HG03575 (cell line): Measurements from ENCODE around the gene TAF4.

Source experiments
- ATAC-seq: cut with Tn5 transposase; IDR thresholded peaks from one replicate; pipeline ENCODE4 v1.9.1; 2021; ENCODE audit not compliant: unreplicated experiment, insufficient number of reproducible peaks, low FRiP score; ENCODE audit errors: extremely low read depth

TAF4 gene

DNA sequence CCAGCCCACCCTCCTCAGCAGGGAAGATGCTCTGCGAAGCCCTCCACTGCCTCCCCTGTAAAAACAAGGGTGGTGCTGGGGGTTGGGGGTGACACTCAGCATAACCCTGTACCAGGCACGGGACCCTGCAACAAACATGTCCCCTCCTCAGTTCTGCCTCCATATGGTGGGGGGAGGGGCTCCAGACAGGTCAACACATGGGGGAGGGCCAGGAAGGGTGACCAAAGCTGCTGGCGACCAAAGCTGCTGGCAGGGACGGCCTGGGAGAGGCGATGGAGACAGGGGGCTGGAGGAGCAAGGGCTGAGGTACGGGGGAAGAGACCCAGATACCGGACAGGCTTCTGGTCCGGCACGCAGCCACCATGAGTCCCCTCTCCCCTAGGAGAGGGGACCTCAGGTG lies 123.2 kb downstream of the TAF4 start:
- no peak for ATAC-seq

DNA sequence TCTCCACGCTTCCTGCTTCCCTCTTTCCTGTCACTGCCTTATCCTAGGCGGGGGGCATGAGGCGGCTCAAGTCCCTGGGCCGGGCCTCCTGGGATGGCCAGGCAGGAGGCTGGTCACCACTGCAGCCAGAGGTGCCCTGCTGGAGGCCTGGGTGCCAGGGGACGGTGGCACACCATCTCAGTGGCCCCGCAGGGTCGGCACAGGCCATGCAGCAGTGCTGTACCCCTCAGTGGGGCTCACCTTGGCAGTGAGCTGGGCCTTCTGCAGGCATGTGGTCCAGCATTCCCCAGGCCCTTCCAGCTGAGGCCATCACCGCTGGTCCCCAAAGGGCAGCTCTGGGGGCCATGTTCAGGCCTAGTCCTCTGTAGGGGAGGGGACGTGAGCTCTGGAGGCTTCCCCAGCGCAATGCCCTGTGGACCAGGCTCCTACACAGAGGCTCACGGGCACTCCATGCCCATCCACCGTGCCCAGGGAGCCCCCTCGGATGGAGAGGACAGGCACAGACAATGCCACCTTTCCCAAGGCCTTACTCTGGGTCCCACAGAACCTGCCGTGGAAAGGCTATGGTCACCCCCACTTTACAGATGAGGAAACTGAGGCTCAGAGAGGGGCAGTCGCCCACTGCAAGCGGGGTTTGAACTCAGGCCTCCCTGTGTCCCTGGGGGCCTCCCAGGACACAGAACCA lies 123.8 kb downstream of the TAF4 start:
- ATAC-seq = no peak

DNA sequence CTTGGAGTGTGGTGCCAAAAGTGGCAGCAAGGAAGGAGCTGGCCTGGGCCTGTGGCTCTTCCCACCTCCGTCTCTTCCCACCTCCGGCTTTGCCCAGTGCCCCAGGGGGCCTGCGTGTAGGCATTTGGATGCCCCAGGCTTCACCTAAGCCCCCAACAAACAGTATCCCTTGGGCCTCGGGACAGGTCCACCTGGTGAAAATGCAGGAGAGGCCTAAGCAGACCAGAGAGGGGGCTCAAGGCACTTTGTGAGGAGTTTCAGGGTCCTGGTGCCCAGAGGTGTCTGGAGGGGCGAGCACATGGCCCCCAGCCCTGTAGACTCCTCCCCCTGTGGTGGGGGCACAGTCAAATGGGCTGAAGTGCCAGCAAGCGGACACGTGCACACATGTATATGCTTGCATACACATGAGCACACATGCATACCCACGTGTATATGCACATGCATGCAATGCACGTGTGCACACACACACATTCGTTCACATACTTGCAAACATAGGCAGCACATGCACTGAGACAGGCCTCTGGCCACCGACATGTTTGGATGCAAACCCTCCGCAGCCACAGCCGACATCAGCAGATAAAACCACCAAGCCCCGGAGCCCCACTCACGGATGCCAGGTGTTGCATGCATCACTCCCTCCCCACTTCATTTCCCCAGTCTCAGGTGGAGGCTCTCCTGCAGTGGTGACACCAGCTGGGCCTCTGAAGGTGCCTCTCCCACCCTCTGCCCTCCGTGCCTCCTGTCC lies 124.5 kb downstream of the TAF4 start:
- ATAC-seq = no peak

DNA sequence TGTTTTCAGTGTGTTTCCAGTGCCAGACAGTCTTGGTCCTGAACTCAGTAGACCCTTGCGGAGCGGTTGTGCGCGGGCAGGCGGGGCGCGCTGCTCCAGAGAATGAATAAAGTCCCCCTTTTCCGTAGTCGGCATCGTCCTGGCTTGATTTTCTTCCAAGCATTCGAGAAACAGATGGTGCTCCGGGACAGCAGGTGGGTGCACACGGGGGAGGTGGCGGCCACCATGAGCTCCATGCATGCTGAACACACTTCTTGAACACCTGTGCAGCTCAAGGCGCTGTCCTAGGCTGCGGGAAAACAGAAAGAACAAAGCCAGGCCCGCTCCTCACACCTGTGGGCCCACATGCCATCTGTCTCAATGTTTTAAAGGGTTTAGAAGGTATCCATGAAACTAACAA lies 125.2 kb downstream of the TAF4 start:
- no peak for ATAC-seq

DNA sequence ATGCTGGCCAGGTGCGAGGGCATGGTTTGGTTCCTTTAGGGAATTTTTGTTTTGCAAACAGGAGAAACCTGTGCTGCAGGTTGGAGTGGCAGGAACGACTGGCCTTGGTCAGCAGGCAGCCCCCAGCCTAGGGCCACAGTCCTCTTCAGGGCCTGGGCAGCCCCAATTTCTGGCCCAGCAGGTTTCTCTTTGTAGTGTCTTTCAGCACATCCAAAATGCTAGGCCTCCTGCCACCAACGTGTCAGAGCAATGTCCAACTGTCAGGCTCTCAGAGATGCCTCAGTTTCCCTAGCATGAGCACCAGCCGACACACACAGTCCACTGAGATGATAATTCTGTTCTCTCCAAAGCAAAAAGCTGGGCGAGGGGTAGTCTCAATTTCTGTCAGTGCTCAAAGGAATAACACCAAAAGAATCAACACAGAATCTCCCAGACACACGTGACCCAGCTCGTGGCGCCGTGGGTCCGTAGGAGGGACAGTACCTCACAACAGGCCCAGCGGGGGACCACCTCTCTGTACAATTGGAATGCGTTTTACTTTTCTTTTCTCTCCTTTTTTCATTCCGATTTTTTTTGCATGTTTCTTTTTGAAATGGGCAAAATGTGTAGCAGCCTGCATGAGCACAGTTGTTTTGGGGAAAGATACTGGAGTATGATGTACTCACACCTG lies 125.9 kb downstream of the TAF4 start:
- no peak for ATAC-seq

DNA sequence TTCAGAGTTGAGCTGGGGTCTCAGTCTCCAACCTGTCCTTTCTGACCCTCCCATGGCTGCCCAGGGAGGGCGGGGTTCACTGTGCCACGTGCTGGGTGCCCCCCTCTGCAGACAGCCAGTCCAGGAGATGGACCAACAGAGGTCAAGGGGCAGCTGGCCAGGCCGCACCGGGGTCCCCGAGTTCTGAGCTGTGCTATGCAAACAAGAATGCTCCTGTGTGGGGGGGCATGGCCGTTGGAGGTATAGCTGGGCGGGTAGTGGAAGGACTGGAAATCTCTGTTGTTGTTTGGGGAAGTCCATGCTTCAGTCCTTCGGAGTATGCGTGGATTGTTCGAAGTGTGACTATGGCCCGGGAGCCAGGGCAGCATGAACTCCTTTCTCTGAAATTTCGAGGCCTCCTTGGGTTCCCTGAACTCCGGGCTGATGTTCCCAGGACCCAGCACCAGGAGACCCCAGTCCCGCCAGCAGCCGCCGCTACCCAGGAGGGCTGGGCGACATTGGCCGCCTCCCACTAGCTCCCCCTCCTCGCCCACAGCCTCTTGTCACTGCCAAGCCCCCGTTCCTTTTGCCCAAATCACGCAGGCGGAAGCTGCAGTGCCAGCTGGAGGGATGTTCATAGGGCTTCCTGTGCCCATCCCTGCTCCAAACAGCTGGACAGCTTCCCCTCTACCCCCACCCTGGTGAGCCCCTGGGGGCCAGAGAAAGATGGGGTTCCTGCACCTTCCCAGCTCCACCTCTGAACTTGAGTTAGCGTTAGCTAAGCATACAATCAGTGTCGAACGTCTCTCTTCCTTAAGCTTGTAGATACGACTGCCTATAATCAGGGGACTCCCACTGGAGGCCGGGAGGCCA lies 126.6 kb downstream of the TAF4 start:
- ATAC-seq = no peak

DNA sequence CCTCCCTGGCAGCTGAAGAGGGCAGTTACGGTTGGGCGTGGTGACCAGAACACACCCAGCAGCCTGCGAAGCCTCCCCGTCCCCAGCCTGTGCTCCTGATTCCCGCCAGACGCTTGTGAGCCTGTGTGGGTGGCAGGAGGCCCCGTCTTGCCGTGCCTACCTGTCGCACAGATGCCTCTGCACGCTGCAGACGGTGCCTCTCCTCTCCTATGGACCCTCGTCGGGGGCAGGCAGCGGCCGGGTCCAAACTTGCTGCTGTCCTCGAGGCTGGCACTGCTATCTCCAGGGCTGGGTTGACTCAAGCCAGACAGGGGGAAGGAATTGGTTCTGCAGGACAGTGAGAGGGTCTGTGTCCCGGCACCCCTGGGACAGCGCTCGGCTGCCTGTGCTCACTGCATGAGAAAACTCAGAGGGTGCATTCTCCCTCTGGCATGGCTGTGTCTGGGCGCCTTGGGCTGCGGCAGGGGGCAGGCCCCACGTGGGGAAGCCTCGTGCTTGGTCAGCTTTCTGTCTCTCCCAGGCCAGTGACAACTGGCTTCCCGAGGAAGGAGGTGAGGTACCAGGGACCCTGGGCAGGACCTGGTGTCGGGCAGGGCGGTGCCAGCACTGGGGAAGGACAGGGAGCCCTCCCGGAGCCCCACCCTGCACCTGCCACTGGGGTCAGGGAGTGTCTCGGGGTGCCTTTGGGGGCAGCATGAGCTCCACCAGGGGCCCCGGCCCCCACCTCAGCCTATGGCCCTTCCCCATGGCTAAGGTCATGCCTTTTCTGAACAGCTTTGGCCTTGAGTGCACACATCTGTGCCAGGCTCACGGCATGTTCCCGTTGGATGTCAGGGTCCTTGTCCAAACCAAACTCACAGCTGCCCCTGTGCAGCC lies 127.5 kb downstream of the TAF4 start:
- ATAC-seq = no peak

DNA sequence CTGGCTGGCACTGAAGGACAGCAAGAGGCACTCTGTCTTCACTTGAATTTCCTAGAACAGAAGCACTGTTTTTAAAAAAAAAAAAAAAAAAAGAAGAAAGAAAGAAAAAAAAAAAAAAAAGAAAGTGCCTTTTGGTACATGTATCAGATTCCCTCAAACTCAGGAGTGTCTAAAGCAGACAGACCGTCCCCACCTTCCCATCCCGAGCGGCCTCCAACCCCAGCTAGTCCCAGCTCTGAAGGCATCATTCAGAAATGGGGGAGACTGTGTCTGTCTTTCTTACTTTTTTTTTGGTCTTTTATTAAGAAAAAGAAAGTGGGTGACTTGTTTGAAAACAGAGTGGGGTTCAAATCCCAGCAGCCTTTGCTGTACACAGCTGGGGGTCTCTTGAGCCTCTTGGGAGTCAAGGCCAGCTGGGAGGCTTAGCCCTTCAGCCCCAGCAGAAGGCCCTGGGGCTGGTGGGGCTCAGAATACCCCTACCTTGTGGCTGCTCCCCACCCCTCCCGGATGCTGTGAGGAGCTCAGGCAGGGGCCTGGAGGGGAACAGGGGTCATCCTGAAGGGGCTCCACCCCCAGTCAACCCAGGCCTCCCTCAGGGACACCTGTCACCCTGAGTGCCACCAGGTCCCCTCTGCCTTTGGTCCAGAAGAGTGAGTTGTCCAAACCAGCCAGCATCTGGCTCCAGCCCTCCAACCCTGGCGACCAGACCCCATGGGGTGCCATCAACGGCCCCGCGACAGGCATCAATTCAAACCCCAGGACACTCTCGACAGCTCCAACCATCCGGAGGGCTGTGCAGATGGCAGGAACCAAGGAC lies 128.3 kb downstream of the TAF4 start:
- no peak for ATAC-seq

DNA sequence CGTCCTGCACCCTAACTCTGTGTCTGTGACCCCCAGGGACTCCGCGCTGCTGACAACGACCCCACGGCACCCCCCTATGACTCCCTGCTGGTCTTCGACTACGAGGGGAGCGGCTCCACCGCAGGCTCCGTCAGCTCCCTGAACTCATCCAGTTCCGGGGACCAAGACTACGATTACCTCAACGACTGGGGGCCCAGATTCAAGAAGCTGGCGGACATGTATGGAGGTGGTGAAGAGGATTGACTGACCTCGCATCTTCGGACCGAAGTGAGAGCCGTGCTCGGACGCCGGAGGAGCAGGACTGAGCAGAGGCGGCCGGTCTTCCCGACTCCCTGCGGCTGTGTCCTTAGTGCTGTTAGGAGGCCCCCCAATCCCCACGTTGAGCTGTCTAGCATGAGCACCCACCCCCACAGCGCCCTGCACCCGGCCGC lies 129.0 kb downstream of the TAF4 start:
- ATAC-seq = no peak

DNA sequence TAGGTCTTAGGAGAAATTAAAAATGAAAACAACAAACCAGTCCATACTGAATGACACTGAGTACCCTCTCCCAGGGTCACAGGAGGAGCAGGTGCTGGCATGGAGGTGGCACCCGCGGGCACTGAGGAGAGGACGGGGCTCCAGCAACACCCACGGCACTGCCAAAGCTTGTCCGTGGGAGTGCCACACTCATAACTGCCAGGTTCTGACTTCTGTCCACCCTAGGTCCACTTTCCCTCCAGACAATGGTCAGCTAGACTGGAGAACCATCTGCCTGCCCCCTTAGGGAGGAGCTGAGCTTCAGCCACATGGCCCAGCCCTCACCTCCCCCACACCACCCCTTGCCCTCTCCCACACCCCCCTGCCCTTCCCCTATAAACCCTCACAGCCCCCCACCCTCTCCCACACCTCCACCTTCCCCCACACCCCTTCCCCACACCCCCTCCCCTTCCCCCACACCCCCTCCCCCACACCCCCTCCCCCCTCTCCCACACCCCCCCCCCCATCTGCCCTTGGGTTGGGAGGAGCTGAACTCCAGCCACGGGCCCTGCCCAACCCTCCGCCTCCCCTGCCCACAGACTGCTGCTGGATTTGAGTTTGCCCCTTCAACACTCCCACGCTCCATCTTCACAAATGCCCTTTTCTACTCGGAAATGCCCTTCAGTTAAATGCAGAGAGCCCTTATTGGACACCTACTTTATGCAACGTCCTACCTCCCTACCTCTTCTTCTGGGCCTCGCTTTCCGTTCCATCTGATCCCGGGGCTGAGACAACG lies 129.6 kb downstream of the TAF4 start:
- ATAC-seq = no peak

DNA sequence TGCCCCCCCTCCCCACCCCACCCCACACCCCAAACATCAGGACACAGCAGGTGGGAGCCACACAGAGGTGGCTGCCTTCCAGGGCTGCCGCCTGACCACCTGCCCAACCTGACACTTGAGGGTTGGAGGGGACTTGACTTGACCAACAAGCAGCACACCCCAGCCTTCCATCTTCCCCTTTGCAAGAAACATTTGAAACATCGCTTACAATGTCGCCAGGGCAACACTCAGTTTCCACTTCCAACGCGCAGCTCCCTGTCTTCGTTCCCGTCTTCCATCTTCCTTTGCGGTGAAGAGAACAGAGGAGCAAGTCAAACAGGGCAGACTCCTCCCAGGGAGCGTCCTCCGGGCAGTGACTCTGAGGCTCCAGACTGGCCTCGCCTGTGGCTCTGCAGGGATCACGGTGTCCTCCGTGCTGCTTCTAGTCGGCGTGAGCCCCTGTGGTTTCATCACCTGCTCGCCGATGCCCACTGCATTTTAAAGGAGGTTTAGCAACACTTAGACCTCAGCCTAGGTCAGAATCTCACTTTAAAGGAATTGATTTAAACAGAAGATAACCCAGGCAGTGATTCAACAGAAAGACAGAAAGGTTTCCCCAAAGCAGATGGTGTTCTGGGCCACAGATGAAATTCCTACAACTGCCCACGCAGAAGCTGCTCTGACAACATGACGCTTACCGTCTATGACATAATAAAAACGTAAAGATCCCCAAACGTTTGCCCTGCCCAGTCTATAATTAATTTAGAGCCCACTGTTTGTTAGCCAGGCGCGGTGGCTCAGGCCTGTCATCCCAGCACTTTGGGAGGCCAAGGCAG lies 130.8 kb downstream of the TAF4 start:
- ATAC-seq = no peak

DNA sequence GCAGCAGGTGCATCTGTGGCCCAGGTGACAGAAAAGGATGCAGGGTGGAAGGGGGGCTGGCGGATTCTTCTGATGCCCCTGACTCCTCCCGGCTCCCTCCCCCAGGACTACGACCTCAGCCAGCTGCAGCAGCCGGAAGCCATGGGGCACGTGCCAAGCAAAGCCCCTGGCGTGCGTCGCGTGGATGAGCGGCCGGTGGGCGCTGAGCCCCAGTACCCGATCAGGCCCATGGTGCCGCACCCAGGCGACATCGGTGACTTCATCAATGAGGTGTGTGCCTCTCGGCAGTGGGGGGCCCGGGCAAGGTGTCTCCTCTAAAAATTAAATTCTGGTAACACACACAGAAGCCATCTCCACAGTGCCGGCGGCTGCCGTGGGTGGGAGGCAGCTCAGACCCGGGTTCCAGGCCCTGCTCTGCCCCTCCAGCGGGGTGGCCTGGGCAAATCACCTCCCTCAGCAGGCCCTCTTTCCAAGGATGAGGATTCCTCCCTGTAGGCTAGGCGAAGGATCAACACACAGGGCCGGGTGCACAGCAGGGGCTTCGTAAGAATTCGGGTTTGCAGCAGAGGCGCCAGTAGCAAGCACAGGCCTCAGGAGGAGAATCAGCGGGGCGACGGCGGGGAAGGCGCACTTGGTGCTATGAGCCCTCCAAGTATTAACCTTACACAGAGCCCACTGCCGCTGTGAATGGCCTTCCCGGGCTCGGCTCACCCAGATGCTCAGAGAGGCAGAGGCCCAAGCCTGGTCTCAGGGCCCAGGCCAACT lies 131.5 kb downstream of the TAF4 start:
- ATAC-seq = no peak

DNA sequence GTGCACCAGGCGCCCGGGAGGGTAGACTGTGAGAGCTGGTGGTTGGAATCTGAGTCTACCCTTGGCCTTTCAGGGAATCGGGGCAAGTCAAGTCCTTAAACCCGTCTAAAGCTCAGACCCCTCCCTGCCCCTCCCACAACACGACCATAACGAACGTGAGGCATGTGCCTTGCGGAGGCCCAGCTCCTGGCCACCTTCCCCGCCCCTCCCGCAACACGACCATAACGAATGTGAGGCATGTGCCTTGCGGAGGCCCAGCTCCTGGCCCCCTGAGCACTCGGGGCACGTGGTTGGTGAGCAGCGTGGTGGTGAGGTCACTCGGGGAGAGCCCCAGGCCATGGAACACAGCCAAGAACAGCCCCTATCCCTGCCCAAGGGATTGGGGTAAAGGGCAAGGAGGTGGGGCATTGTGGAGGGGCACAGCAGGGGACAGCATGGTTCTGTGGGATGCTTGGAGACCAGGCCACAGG lies 132.2 kb downstream of the TAF4 start:
- no peak for ATAC-seq

DNA sequence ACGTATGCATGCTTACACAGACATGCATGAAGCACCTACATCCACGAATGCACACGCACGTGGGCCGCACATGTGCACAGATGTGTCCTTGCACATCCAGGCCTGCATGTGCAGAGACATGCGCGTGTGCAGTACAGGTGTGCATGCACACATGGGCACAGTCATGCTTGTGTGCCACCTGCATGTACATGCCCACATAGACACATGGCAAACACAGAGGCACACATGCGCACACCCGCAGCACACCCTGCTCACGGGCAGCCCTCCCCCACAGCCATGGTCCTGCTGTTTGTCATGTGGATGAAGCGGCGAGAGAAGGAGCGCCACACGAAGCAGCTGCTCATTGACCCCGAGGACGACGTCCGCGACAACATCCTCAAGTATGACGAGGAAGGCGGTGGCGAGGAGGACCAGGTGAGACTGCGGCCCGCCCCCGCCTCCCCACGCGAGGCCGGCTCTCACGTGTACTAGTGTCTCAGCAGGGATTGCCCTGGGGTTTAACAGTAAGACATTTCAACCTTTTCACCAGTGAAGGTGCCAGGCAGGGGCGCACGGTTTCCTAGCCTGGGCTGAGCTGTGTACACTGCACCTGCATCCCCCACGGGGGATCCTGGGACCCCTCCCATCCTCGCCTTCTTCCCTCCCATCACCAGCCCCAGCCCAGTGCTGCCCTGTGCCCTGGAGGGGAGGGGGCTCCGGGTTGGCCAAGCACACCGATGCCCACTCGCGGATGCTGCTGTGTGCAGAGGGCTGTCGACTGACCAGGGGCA lies 132.8 kb downstream of the TAF4 start:
- ATAC-seq = no peak

DNA sequence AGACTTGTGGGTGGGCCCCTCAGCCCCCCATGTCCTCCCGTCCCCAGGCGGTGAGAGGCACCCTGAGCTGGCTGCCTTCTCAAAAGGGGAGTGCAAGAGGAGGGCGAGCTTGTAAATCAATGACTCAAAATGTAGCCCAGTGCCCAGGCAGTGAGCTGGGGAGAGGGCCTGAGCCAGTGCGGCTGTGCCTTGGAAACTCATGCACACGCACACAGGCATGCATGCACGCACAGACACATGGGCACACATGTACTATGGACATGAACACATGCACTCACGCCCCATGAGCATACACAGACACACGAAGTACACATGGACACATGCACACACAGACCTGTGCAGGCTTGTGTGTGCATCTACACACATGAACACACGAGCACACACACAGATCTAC lies 133.5 kb downstream of the TAF4 start:
- no peak for ATAC-seq
